Measurements from ENCODE around the gene AP4E1.
"Not testable (repeated sequence)": the region's sequence is repeated elsewhere in the genome, so short reads cannot be mapped to it uniquely, and the experiment has no call there.

The AP4E1 gene

DNA sequence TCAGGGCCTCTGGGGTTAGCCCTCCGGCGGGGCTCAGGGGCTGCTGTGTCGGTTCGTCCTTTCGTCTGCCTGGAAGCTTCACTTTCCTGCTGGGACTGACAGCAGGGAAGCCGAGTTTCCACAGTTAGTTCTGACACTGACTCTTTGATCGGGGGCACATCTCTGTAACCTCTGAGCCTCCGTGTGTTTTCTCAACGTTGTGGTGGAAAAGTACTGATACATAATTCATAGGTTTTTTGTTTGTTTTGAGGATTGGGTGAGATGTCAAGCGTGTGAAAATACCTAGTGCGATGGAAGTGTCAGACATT is 481 bp downstream of the AP4E1 start:
- Mint-ChIP-seq H3K27me3 (no peaks in the 10 kb centered on the region), H3K36me3 (peaks cover 8% of the 10 kb centered on the region), H3K4me3 (peak overlapping the region; percentile 100), H3K9me3 (no peaks in the 10 kb centered on the region), H3K27ac (peak overlapping the region; percentile 98), H3K4me1 (peaks cover 37% of the 10 kb centered on the region)

DNA sequence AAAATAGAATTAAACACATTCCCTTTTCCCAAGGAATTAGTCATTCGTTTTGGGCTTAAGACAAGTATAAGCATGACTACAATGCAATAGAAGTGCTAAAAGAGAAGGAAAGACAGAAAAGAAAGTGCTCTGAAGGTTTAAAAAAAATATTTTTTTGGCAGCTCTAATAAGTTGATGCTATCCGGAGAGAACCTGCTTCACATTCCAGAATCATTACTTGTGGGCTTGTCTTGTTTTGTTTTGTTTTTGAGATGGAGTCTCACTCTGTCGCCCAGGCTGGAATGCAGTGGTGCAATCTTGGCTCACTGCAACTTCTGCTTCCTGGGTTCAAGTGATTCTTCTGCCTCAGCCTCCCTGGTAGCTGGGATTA is 1.9 kb downstream of the AP4E1 start:
- H3K27ac Mint-ChIP-seq, H3K9me3 Mint-ChIP-seq, H3K27me3 Mint-ChIP-seq: not testable (repeated sequence)
- Mint-ChIP-seq H3K36me3 (peaks cover 11% of the 10 kb centered on the region), H3K4me1 (peaks cover 34% of the 10 kb centered on the region), H3K4me3 (peak overlapping the region; percentile 52)

DNA sequence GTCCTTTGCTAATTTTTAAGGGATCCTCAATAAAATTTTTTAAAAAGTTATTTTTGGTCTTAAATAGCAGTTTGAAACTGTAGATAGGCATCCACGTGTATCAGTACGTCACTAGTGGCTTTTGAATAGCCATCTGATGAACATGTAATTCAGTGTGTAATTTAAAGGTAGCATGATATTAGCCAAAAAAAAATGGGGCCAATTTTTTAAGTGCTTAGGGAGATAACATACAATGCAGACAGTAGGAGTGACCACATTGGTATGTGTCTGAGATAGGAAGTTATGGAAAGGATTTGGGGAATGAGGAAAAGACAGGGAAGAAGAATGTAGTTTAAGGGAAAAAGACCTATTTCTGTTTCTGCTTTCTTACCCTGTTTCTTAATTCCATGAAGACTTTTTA is 2.5 kb downstream of the AP4E1 start:
- H3K27ac Mint-ChIP-seq = peak overlapping the region; percentile 17
- no peaks in the 10 kb centered on the region for H3K9me3 Mint-ChIP-seq
- H3K4me1 Mint-ChIP-seq = peaks cover 34% of the 10 kb centered on the region
- H3K36me3 Mint-ChIP-seq = peaks cover 11% of the 10 kb centered on the region
- no peaks in the 10 kb centered on the region for H3K27me3 Mint-ChIP-seq
- H3K4me3 Mint-ChIP-seq = no peak overlapping the region

- Mint-ChIP-seq H3K27me3 (no peaks in the 10 kb centered on the region), H3K36me3 (peaks cover 13% of the 10 kb centered on the region), H3K4me3 (no peak overlapping the region), H3K4me1 (peaks cover 37% of the 10 kb centered on the region), H3K27ac (no peak overlapping the region), H3K9me3 (no peaks in the 10 kb centered on the region)
Observed at GRCh38 chr15:50911621-50912020, 3.1 kb downstream of the AP4E1 start.

DNA sequence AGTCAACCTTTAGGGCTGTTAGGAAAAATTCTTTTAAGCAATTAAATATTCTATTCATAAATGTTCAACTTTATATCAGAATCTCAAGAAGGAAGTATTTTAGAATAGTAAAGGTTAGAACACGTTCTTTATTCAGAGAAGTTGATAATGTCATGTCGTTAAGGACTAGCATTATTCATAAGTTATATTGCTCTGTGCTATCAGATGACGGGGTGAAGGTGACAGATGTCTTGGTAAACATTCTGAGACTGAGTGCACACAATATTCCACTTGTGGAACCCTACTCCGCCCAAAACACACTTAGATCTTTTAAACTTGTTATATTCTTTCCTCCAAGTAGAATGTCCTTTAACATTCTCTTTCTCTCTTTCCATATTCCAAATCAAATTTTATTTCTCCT is 7.9 kb downstream of the AP4E1 start:
- Mint-ChIP-seq H3K27me3 (no peaks in the 10 kb centered on the region), H3K4me3 (no peak overlapping the region), H3K4me1 (peaks cover 20% of the 10 kb centered on the region), H3K9me3 (no peaks in the 10 kb centered on the region), H3K27ac (no peak overlapping the region), H3K36me3 (peaks cover 17% of the 10 kb centered on the region)

GRCh38 chr15:50919359-50919758 is 10.9 kb downstream of the AP4E1 start:
- H3K36me3 Mint-ChIP-seq = peaks cover 15% of the 10 kb centered on the region
- not testable (repeated sequence) for H3K27ac Mint-ChIP-seq, H3K9me3 Mint-ChIP-seq, H3K4me3 Mint-ChIP-seq, H3K27me3 Mint-ChIP-seq
- H3K4me1 Mint-ChIP-seq = peaks cover 16% of the 10 kb centered on the region

DNA sequence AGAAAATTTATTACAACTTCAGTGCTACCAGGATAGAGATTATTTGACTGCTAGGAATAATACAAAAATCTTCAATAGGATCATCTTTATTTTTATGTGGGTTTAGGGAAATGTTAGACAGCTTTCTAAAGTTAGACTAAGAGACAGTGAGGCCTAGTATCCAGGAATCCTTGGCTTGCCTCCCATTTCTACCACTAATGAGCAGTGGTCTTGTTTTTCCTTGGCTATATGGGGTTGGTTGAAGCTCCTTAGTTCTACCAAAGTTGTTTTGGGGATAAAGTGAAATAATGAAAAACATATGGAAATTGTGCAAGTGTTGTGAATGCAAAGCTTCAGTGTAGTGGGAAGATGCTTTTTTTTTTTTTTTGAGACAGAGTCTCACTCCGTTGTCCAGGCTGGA is 16.8 kb downstream of the AP4E1 start:
- H3K4me1 Mint-ChIP-seq = peaks cover 4% of the 10 kb centered on the region
- no peak overlapping the region for H3K4me3 Mint-ChIP-seq
- H3K27ac Mint-ChIP-seq = no peak overlapping the region
- no peaks in the 10 kb centered on the region for H3K9me3 Mint-ChIP-seq
- H3K27me3 Mint-ChIP-seq = no peaks in the 10 kb centered on the region
- peaks cover 15% of the 10 kb centered on the region for H3K36me3 Mint-ChIP-seq

- no peaks in the 10 kb centered on the region for H3K9me3 Mint-ChIP-seq
- no peak overlapping the region for H3K4me3 Mint-ChIP-seq
- no peaks in the 10 kb centered on the region for H3K27me3 Mint-ChIP-seq
- no peaks in the 10 kb centered on the region for H3K4me1 Mint-ChIP-seq
- peaks cover 22% of the 10 kb centered on the region for H3K36me3 Mint-ChIP-seq
- H3K27ac Mint-ChIP-seq = no peak overlapping the region
Observed at GRCh38 chr15:50929062-50929461, 20.6 kb downstream of the AP4E1 start.

- peak overlapping the region; percentile 46 for H3K27ac Mint-ChIP-seq
- H3K9me3 Mint-ChIP-seq = no peaks in the 10 kb centered on the region
- no peak overlapping the region for H3K4me3 Mint-ChIP-seq
- H3K36me3 Mint-ChIP-seq = peaks cover 28% of the 10 kb centered on the region
- no peaks in the 10 kb centered on the region for H3K4me1 Mint-ChIP-seq
- no peaks in the 10 kb centered on the region for H3K27me3 Mint-ChIP-seq
Observed at GRCh38 chr15:50930792-50931191, 22.3 kb downstream of the AP4E1 start.

GRCh38 chr15:50933341-50933740 is 24.9 kb downstream of the AP4E1 start:
- H3K4me1 Mint-ChIP-seq = no peaks in the 10 kb centered on the region
- no peak overlapping the region for H3K4me3 Mint-ChIP-seq
- H3K27ac Mint-ChIP-seq = no peak overlapping the region
- H3K27me3 Mint-ChIP-seq = no peaks in the 10 kb centered on the region
- no peaks in the 10 kb centered on the region for H3K9me3 Mint-ChIP-seq
- peaks cover 33% of the 10 kb centered on the region for H3K36me3 Mint-ChIP-seq

DNA sequence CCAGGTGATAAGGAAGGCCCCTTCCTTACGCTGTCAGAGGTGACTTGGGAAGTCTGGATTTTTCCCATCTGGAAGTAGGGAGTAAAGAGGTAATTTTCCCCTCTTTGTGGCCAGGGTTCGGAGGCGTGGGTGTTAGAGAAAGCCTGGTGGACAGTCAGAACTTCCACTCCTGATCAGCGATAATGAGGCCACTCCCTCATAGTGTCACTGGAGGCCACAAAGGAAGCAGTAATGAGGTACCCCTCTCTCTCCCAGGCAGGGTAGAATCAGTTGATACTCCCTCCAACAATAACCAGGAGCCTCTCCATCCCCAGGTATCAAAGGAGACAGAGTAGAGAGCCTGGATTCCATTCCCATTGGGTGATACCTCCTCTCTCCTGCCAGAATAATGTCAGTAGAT is 30.0 kb downstream of the AP4E1 start:
- H3K27me3 Mint-ChIP-seq = no peaks in the 10 kb centered on the region
- no peak overlapping the region for H3K27ac Mint-ChIP-seq
- H3K4me1 Mint-ChIP-seq = no peaks in the 10 kb centered on the region
- H3K4me3 Mint-ChIP-seq = no peak overlapping the region
- peaks cover 25% of the 10 kb centered on the region for H3K36me3 Mint-ChIP-seq
- H3K9me3 Mint-ChIP-seq = no peaks in the 10 kb centered on the region

GRCh38 chr15:50939911-50940310 is 31.4 kb downstream of the AP4E1 start:
- no peaks in the 10 kb centered on the region for H3K9me3 Mint-ChIP-seq
- no peaks in the 10 kb centered on the region for H3K4me1 Mint-ChIP-seq
- no peaks in the 10 kb centered on the region for H3K27me3 Mint-ChIP-seq
- no peak overlapping the region for H3K4me3 Mint-ChIP-seq
- no peak overlapping the region for H3K27ac Mint-ChIP-seq
- peaks cover 32% of the 10 kb centered on the region for H3K36me3 Mint-ChIP-seq

DNA sequence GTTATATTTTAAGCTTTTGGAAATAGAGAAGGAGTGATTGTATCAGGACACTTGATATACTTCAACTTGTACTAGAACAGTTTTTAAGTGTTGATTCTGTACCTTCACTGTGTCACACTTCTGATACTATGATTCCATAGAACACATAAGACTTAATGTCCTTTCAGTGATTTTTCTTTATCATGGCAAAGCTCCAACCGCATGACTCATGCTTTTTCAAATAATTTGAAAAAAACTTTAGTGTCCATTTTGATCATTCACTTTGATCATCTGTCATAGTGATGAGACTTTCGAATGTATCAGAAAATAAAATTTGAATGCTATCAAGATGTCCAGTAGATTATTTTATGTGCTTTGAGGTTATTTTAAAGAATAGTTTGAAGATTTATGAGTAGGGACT is 32.0 kb downstream of the AP4E1 start:
- no peak overlapping the region for H3K27ac Mint-ChIP-seq
- H3K9me3 Mint-ChIP-seq = no peaks in the 10 kb centered on the region
- H3K36me3 Mint-ChIP-seq = peaks cover 27% of the 10 kb centered on the region
- no peaks in the 10 kb centered on the region for H3K27me3 Mint-ChIP-seq
- H3K4me3 Mint-ChIP-seq = no peak overlapping the region
- no peaks in the 10 kb centered on the region for H3K4me1 Mint-ChIP-seq

- Mint-ChIP-seq H3K4me3 (no peak overlapping the region), H3K27me3 (no peaks in the 10 kb centered on the region), H3K27ac (no peak overlapping the region), H3K4me1 (no peaks in the 10 kb centered on the region), H3K9me3 (no peaks in the 10 kb centered on the region), H3K36me3 (peaks cover 22% of the 10 kb centered on the region)
Observed at GRCh38 chr15:50943638-50944037, 35.2 kb downstream of the AP4E1 start.

GRCh38 chr15:50944672-50945071 is 36.2 kb downstream of the AP4E1 start:
- Mint-ChIP-seq H3K4me1 (no peaks in the 10 kb centered on the region), H3K36me3 (peaks cover 28% of the 10 kb centered on the region), H3K27ac (no peak overlapping the region), H3K9me3 (no peaks in the 10 kb centered on the region), H3K27me3 (no peaks in the 10 kb centered on the region), H3K4me3 (no peak overlapping the region)

DNA sequence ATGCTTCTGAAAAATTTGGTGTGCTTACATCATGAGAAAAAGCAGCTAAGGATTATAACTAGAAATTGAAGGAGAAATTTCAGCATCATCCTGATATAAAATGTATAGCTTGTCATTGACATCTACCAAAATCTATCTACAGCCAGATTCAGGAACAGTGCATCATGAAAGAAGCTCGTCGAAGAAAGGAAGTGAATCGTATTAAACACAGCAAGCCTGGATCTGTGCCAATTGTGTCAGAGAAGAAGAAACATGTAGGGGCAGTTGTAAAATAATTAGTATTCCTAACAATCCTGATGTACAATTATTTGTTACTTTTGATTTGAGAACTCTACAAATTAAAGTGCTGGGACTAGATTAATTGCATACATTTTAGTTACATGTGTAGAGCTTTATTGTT is 37.2 kb downstream of the AP4E1 start:
- Mint-ChIP-seq H3K4me3 (no peak overlapping the region), H3K4me1 (no peaks in the 10 kb centered on the region), H3K27ac (no peak overlapping the region), H3K36me3 (peaks cover 35% of the 10 kb centered on the region), H3K9me3 (no peaks in the 10 kb centered on the region), H3K27me3 (no peaks in the 10 kb centered on the region)

- not testable (repeated sequence) for H3K27me3 Mint-ChIP-seq, H3K4me3 Mint-ChIP-seq, H3K4me1 Mint-ChIP-seq, H3K27ac Mint-ChIP-seq
- Mint-ChIP-seq H3K9me3 (peaks cover 17% of the 10 kb centered on the region), H3K36me3 (peaks cover 54% of the 10 kb centered on the region)
Observed at GRCh38 chr15:50950745-50951144, 42.3 kb downstream of the AP4E1 start.

DNA sequence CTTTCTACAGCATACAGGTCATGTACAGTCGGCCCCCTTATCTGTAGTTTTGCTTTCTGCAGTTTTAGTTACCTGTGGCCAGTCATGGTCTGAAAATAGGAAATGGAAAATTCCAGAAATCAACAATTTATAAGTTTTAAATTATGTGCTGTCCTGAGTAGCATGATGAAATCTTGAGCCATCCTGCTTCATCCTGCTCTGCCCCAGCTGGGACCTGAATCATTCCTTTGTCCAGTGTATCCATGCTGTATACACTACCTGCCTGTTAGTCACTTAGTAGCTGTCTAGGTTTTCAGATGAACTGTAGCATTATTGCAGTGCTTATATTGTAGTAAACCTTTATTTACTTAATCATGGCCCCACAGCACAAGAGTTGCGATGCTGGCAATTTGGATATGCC is 44.8 kb downstream of the AP4E1 start:
- Mint-ChIP-seq H3K27me3 (no peaks in the 10 kb centered on the region), H3K9me3 (peaks cover 17% of the 10 kb centered on the region), H3K27ac (no peak overlapping the region)

More for the DNA sequence above, 44.8 kb downstream of the AP4E1 start:
- Mint-ChIP-seq H3K4me1 (no peaks in the 10 kb centered on the region), H3K36me3 (peaks cover 67% of the 10 kb centered on the region), H3K4me3 (no peak overlapping the region)
